ENCODE results near the gene TRMT61A.

DNA sequence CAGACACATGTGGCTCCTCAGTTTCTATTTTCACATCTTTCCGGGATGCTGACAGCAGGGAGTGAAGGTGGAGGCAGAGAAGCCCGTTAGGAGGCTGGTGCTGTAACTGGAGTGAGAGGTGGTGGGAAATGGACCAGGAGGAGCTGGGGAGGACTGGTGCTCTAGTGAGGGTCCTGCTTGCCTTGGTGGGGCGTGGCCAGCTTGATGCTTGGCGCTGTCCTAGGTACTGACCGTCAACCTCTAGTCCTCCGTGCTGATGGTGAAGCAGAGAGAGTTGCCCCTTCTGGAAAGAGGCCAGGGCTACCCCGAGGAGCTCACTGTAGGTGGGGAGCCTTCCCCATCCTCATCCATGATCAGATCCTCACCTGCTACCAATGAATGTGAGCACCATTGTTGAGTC lies 1.4 kb downstream of the TRMT61A start:
- TF ChIP-seq POLR2A (IDR thresholded peaks at IDR 0.05; ENCODE audit: low read depth, low read length), result no peak
- no peak for TF ChIP-seq POLR2AphosphoS5 (IDR thresholded peaks at IDR 0.05; ENCODE audit: low read depth, low read length)
- TF ChIP-seq SPI1 (IDR thresholded peaks at IDR 0.05; ENCODE audit: low read depth, low read length), result no peak
- no peak for TF ChIP-seq TAF1 (IDR thresholded peaks at IDR 0.05; ENCODE audit: low read depth, low read length)
- no peak for TF ChIP-seq PAX5 (IDR thresholded peaks at IDR 0.05; ENCODE audit: insufficient read depth, low read length, severe bottlenecking)
